Thyroid gland (tissue), 4 donors: ENCODE results near the gene NFASC.

ENCODE experiments used
- POLR2A ChIP-seq, 2 donors: fragments of 450-650 bp; IDR thresholded peaks; one replicate each; pipeline ENCODE4 v1.6.1; 2017; ENCODE audit warnings: antibody characterized with exemption in 2 of 2, mild to moderate bottlenecking in 2 of 2, moderate library complexity in 1 of 2
- TF ChIP-seq, protein P1 (sequence below), 6 experiments: fragments of 200-600 bp in 3 of 6; fragments of 450-650 bp in 3 of 6; sonication (generic) in 3 of 6; IDR thresholded peaks; one replicate each; pipeline ENCODE4 v1.5.1; 2016 to 2019; ENCODE audit warnings: antibody characterized with exemption in 6 of 6, mild to moderate bottlenecking in 2 of 6, inconsistent platforms in 1 of 6, moderate library complexity in 1 of 6

DNA sequence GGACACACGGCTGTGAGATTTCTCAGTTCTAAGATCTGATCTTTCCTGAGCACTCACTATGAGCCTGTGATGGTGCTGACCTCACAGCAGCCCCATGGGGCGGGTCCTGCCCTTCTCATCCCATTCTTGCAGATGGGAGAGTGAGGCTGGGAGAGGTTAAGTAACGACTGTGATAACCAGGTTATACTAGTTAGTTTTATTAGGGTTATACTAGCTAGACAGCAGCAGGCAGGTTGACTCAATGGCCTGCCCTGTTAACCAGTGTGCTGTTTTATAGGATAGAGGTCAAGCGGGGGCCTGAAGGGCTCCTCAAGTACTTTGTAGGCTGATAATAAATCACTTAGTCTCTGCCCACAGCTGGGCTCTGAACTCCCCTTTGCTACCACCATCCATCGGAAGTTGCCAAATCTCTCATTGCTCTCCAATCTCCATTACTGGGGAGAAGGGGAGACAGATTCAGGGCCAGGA lies 177.1 kb downstream of the NFASC start:
- TF ChIP-seq, protein P1, sequence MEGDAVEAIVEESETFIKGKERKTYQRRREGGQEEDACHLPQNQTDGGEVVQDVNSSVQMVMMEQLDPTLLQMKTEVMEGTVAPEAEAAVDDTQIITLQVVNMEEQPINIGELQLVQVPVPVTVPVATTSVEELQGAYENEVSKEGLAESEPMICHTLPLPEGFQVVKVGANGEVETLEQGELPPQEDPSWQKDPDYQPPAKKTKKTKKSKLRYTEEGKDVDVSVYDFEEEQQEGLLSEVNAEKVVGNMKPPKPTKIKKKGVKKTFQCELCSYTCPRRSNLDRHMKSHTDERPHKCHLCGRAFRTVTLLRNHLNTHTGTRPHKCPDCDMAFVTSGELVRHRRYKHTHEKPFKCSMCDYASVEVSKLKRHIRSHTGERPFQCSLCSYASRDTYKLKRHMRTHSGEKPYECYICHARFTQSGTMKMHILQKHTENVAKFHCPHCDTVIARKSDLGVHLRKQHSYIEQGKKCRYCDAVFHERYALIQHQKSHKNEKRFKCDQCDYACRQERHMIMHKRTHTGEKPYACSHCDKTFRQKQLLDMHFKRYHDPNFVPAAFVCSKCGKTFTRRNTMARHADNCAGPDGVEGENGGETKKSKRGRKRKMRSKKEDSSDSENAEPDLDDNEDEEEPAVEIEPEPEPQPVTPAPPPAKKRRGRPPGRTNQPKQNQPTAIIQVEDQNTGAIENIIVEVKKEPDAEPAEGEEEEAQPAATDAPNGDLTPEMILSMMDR (IDR thresholded peaks at IDR 0.05) = no peak
- no peak for TF ChIP-seq POLR2A (IDR thresholded peaks at IDR 0.05)
